Daoy (cell line): Measurements from ENCODE around the gene PCED1A. TPM values are rescaled to one million over a fixed set of nuclear protein-coding genes. Genes with fewer than 3 reads are reported as not detected.
"Not testable (repeated sequence)": the region's sequence is repeated elsewhere in the genome, so short reads cannot be mapped to it uniquely, and the experiment has no call there.

Experiments
- DNase-seq: peaks from one replicate; pipeline ENCODE4 v3.0.0-alpha.2; 2015; ENCODE audit warnings: low read depth
- total RNA-seq: library from RNA; depleted of rRNA; stranded (reverse); fragments of >200 nt; shearing (Covaris generic); gene quantifications from 2 replicates; pipeline ENCODE4 v1.2.3, GENCODE V29; 2014

Gene PCED1A
- total RNA-seq, 1 experiment from 2014 or later, result 15.9 TPM

GRCh38 chr20:2865630-2866029 lies 25.2 kb upstream of the PCED1A start:
- no peak for DNase-seq

- DNase-seq, result no peak
Measured at GRCh38 chr20:2865101-2865500, 24.6 kb upstream of the PCED1A start.

GRCh38 chr20:2864626-2865025 lies 24.2 kb upstream of the PCED1A start:
- DNase-seq, result no peak

GRCh38 chr20:2859330-2860121 lies 19.1 kb upstream of the PCED1A start:
- no peak for DNase-seq

GRCh38 chr20:2858591-2858990 lies 18.1 kb upstream of the PCED1A start:
- no peak for DNase-seq

- DNase-seq, result no peak
Measured at GRCh38 chr20:2851086-2851485, 10.6 kb upstream of the PCED1A start.

- no peak for DNase-seq
Measured at GRCh38 chr20:2849529-2849928, 9.1 kb upstream of the PCED1A start.

- no peak for DNase-seq
Measured at GRCh38 chr20:2847802-2848201, 7.3 kb upstream of the PCED1A start.

- DNase-seq, result no peak
Measured at GRCh38 chr20:2846698-2847097, 6.2 kb upstream of the PCED1A start.

- DNase-seq, result no peak
Measured at GRCh38 chr20:2845607-2846006, 5.2 kb upstream of the PCED1A start.

- peak; percentile 76 for DNase-seq
Measured at GRCh38 chr20:2840967-2841531, 594 bp upstream of the PCED1A start.

- DNase-seq, result no peak
Measured at GRCh38 chr20:2839732-2840137, 720 bp downstream of the PCED1A start.

GRCh38 chr20:2838847-2839671 lies 1.4 kb downstream of the PCED1A start:
- DNase-seq, result no peak

- no peak for DNase-seq
Measured at GRCh38 chr20:2838170-2838797, 2.2 kb downstream of the PCED1A start.

- DNase-seq, result no peak
Measured at GRCh38 chr20:2837221-2837960, 3.1 kb downstream of the PCED1A start.

- DNase-seq, result no peak
Measured at GRCh38 chr20:2836035-2836434, 4.4 kb downstream of the PCED1A start.

- DNase-seq, result no peak
Measured at GRCh38 chr20:2835331-2835796, 5.1 kb downstream of the PCED1A start.

- DNase-seq, result no peak
Measured at GRCh38 chr20:2834401-2835110, 5.9 kb downstream of the PCED1A start.

- DNase-seq, result no peak
Measured at GRCh38 chr20:2833761-2834160, 6.7 kb downstream of the PCED1A start.

- not testable (repeated sequence) for DNase-seq
Measured at GRCh38 chr20:2831206-2831605, 9.2 kb downstream of the PCED1A start.

- DNase-seq, result no peak
Measured at GRCh38 chr20:2829376-2829775, 11.1 kb downstream of the PCED1A start.
